IMR-90 (cell line): ENCODE results near the gene CUX1.

Experiments used
- BHLHE40 ChIP-seq: fragments of 150-350 bp; IDR thresholded peaks from 2 replicates; pipeline ENCODE4 v1.6.1; 2016; ENCODE audit warnings: mild to moderate bottlenecking, low read depth, low read length
- CTCF ChIP-seq: conservative IDR thresholded peaks from 2 replicates; pipeline ENCODE4 v1.5.1; 2012; ENCODE audit warnings: mild to moderate bottlenecking, low read depth, low read length, improper control_type of control experiment
- MAZ ChIP-seq: IDR thresholded peaks from 2 replicates; pipeline ENCODE4 v1.6.1; 2012; ENCODE audit warnings: low read depth, mild to moderate bottlenecking, low read length, improper control_type of control experiment, moderate library complexity, borderline replicate concordance
- POLR2A ChIP-seq: IDR thresholded peaks from 2 replicates; pipeline ENCODE4 v1.6.1; 2012; ENCODE audit warnings: mild to moderate bottlenecking, low read depth, low read length
- RAD21 ChIP-seq: IDR thresholded peaks from 2 replicates; pipeline ENCODE4 v1.6.1; 2012; ENCODE audit warnings: low read length, improper control_type of control experiment
- RFX5 ChIP-seq: IDR thresholded peaks from 2 replicates; pipeline ENCODE4 v1.8.0; 2012; ENCODE audit warnings: low read depth, mild to moderate bottlenecking, low read length, moderate library complexity

GRCh38 chr7:102289057-102289456 lies 471.6 kb downstream of the CUX1 start:
- no peak for TF ChIP-seq CTCF
- TF ChIP-seq BHLHE40 = no peak
- no peak for TF ChIP-seq MAZ
- no peak for TF ChIP-seq RFX5
- no peak for TF ChIP-seq POLR2A
- no peak for TF ChIP-seq RAD21
